HL-60 (cell line): Measurements from ENCODE around the gene MAP3K13.

Experiments
- GABPA ChIP-seq: IDR thresholded peaks from 2 replicates; pipeline ENCODE4 v1.6.1; 2012; ENCODE audit warnings: low read depth
- POLR2AphosphoS5 ChIP-seq: IDR thresholded peaks from 2 replicates; pipeline ENCODE4 v1.6.1; 2012; ENCODE audit warnings: low read depth
- TF ChIP-seq, protein P1 (sequence below): IDR thresholded peaks from one replicate; pipeline ENCODE4 v1.5.1; 2011; ENCODE audit warnings: low read length, control low read depth, inconsistent platforms; ENCODE audit not compliant: insufficient read depth

DNA sequence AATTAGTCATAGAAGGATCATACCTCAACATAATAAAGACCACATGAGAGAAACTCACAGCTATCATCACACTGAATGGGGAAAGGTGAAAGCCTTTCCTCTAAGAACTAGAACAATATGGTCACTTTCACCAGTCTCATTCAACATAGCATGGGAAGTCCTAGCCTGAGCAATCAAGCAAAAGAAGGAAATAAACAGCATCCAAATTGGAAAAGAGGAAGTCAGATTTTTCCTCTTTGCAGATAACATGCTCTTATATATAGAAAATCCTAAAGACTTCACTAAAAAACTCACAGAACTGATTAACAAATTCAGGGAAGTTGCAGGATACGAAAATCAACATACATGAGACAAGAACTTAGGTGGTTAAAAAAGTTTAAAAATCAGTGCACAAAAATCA, 24.7 kb downstream of the MAP3K13 start:
- TF ChIP-seq, protein P1, sequence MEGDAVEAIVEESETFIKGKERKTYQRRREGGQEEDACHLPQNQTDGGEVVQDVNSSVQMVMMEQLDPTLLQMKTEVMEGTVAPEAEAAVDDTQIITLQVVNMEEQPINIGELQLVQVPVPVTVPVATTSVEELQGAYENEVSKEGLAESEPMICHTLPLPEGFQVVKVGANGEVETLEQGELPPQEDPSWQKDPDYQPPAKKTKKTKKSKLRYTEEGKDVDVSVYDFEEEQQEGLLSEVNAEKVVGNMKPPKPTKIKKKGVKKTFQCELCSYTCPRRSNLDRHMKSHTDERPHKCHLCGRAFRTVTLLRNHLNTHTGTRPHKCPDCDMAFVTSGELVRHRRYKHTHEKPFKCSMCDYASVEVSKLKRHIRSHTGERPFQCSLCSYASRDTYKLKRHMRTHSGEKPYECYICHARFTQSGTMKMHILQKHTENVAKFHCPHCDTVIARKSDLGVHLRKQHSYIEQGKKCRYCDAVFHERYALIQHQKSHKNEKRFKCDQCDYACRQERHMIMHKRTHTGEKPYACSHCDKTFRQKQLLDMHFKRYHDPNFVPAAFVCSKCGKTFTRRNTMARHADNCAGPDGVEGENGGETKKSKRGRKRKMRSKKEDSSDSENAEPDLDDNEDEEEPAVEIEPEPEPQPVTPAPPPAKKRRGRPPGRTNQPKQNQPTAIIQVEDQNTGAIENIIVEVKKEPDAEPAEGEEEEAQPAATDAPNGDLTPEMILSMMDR: no peak
- no peak for TF ChIP-seq POLR2AphosphoS5
- no peak for TF ChIP-seq GABPA
